Stimulated activated CD4-positive, alpha-beta T cell treated with anti-CD3 and anti-CD28 coated beads, Interleukin-4, amount 100 ng/mL, for 1 hour (primary cell): ENCODE data around the gene KCTD14.
"Not testable (repeated sequence)": the region's sequence is repeated elsewhere in the genome, so short reads cannot be mapped to it uniquely, and the experiment has no call there.

Experiments used
- DNase-seq: peaks from one replicate; pipeline ENCODE4 v3.0.0-alpha.2; 2020

Gene KCTD14

GRCh38 chr11:78020246-78020645 is 2.8 kb downstream of the KCTD14 start:
- DNase-seq: no peak

DNA sequence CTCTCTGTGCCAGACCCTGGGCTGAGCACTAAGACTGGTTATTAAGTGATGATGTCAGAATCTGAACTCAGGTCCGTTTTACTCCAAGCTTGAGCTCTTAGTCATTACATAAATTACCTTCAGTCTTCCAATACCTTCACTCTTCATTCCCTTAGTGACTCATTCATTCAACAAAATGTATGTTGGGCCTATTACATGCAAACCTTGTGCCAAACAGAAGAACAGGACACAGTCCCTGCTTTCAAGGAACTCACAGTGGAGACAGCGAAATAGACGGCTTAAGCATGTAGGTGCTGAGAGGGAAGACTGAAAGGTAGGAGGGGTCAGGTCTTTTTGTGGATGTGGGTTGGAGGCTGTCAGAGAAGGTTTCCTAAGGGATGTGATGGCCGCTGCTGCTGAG is 3.3 kb downstream of the KCTD14 start:
- no peak for DNase-seq

GRCh38 chr11:78015878-78016277 is 7.2 kb downstream of the KCTD14 start:
- DNase-seq: no peak

DNA sequence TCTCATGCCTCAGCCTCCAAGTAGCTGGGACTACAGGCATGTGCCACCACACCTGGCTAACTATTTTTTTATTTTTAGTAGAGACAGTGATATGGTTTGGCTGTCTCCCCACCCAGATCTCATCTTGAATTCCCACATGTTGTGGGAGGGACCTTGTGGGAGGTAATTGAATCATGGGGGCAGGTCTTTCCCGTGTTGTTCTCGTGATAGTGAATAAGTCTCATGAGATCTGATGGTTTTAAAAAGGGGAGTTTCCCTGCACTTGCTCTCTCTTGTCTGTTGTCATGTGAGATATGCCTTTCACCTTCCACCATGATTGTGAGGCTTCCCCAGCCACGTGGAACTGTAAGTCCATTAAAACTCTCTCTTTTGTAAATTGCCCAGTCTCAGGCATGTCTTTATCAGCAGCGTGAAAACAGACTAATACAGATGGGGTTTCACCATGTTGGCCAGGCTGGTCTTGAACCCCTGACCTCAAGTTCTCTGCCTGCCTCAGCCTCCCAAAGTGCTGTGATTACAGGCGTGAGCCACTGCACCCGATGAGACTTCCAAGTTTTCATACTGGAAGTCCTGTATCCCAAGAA is 8.0 kb downstream of the KCTD14 start:
- DNase-seq: not testable (repeated sequence)

- DNase-seq: no peak
Observed at GRCh38 chr11:78011301-78011700, 11.8 kb downstream of the KCTD14 start.

DNA sequence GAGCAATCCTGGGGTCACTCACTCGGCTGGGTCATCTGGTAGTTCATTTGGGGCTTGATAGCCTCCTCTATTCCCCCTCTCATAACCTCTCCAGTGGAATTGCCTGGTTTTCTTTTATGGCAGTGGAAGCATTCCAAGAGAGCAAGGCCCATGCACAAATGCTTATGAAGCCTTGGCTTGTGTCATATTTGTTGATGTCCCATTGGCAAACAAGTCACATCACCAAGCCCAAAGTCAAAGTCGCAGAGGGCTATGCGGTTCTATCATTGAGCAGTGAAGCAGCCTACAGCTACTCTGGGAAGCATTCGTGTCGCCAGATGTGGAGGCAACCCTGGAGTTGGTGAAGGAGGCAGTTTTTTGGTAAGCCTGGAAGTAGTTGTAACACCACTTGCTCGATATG is 12.3 kb downstream of the KCTD14 start:
- no peak for DNase-seq

- no peak for DNase-seq
Observed at GRCh38 chr11:78010304-78010703, 12.8 kb downstream of the KCTD14 start.

- no peak for DNase-seq
Observed at GRCh38 chr11:78009062-78009461, 14.0 kb downstream of the KCTD14 start.

DNA sequence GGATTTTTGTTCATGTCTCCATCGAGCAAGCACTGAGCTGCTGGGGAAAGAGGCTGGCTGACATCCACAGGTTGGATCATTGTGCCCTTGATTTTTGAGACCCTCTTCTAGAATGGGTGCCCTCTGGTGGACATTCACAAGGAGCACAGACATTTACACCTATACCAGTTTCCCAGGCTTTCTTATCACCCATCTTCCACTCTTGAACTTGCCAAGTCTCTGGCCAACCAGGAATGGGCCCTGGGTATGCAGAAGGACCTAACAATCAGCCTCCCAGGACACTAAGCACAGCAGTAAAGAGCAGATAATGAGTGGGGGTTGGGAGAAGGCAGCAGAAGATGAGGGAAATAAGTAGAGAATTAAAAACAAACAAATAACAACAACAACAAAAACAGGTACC is 22.9 kb downstream of the KCTD14 start:
- peak; percentile 22 for DNase-seq

- DNase-seq: no peak
Observed at GRCh38 chr11:77999446-78000030, 23.5 kb downstream of the KCTD14 start.

- peak; percentile 96 for DNase-seq
Observed at GRCh38 chr11:77994434-77995362, 28.4 kb downstream of the KCTD14 start, which contains the start of gene INTS4. TSS of gene INTS4 (minus strand) at chr11:77994668. CDS start at chr11:77994643, 25 bp downstream.

GRCh38 chr11:77993902-77994301 is 29.2 kb downstream of the KCTD14 start:
- DNase-seq: no peak

- no peak for DNase-seq
Observed at GRCh38 chr11:77990981-77991380, 32.1 kb downstream of the KCTD14 start.

DNA sequence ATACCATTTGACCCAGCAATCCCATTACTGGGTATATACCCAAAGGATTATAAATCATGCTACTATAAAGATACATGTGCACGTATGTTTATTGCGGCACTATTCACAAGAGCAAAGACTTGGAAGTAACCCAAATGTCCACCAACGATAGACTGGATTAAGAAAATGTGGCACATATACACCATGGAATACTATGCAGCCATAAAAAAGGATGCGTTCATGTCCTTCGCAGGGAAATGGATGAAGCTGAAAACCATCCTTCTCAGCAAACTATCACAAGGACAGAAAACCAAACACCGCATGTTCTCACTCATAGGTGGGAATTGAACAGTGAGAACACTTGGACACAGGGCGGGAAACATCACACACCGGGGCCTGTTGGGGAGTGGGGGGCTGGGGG is 36.6 kb downstream of the KCTD14 start:
- not testable (repeated sequence) for DNase-seq

DNA sequence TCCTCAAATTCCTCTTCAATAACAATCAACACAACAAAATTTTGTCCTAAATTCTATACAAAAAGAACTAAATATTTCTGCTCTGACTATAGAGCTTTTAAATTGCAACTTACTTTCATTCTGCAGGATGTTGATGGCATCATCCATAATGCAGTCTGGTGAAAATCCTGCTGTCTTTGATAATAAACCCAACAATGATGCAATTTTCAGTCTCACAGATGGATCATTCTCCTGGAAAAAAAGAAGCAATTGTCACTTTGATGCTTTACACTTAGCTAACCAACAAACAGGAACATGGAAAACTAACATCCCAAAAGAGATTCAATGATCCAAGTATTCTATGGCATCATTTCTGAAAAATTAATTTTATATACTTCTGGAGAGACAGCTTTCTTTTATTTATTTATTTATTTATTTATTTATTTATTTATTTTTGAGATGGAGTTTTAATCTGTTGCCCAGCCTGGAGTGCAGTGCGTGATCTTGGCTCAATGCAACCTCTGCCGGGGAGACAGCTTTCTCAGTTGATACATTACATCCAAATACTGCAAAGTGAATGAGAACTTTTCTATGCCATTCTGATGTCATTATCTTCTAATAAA is 41.6 kb downstream of the KCTD14 start:
- DNase-seq: no peak

GRCh38 chr11:77968337-77968736 is 54.7 kb downstream of the KCTD14 start:
- DNase-seq: no peak

- DNase-seq: no peak
Observed at GRCh38 chr11:77967753-77968152, 55.3 kb downstream of the KCTD14 start.

DNA sequence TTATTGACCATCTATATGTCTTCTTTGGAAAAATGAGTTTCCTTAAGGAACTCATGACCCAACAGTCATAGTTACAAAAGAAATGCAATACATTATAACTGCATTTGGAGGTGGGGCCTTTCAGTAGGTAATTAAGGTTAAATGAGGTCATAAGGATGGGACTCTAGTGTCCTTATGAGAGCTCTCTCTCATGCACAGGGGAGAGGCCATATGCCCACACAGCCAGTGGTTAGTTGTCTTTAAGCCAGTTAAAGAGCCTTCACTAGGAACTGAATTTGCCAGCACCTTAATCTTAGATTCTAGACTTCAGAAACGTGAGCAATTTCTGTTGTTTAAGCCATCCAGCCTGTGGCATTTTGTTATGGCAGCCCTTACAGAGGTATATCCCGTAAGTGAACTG is 56.0 kb downstream of the KCTD14 start:
- no peak for DNase-seq

GRCh38 chr11:77966338-77966737 is 56.7 kb downstream of the KCTD14 start:
- DNase-seq: no peak
